HepG2 (cell line): ENCODE data around the gene STH. TPM values are rescaled to one million over a fixed set of nuclear protein-coding genes. Genes with fewer than 3 reads are reported as not detected.

Source experiments
- FOXA1 ChIP-seq, 2 experiments: fragments of 450-650 bp in 1 of 2; sonication (generic) in 1 of 2; formaldehyde crosslinking in 1 of 2; IDR thresholded peaks; 2 replicates each; pipeline versions ENCODE4 v1.4.0 to v1.6.1; 2016 to 2020; ENCODE audit warnings: missing genetic modification reagents in 1 of 2
- HES4 ChIP-seq: sonication (generic); formaldehyde crosslinking; IDR thresholded peaks from 2 replicates; pipeline ENCODE4 v1.9.0; 2021; ENCODE audit warnings: mild to moderate bottlenecking, missing genetic modification reagents, borderline replicate concordance
- HNRNPH1 ChIP-seq: fragments of 200-400 bp; formaldehyde crosslinking; optimal IDR thresholded peaks from 2 replicates; pipeline ENCODE3; 2017; ENCODE audit warnings: mild to moderate bottlenecking, low read depth, low read length
- RELA ChIP-seq: sonication (generic); formaldehyde crosslinking; IDR thresholded peaks from 2 replicates; pipeline ENCODE4 v1.4.0; 2020; ENCODE audit warnings: missing genetic modification reagents
- ZEB1 ChIP-seq: IDR thresholded peaks from 2 replicates; pipeline ENCODE4 v1.6.1; 2012; ENCODE audit warnings: mild to moderate bottlenecking, low read depth, inconsistent platforms; ENCODE audit not compliant: insufficient replicate concordance
- ZNF253 ChIP-seq: sonication (generic); formaldehyde crosslinking; IDR thresholded peaks from 2 replicates; pipeline ENCODE4 v1.8.0; 2022; ENCODE audit warnings: mild to moderate bottlenecking, missing genetic modification reagents, borderline replicate concordance
- ZNF768 ChIP-seq: sonication (generic); formaldehyde crosslinking; IDR thresholded peaks from 2 replicates; pipeline ENCODE4 v1.4.0; 2020; ENCODE audit warnings: missing genetic modification reagents
- ZNF784 ChIP-seq: sonication (generic); formaldehyde crosslinking; IDR thresholded peaks from 2 replicates; pipeline ENCODE4 v1.5.1; 2020; ENCODE audit warnings: missing genetic modification reagents, mild to moderate bottlenecking, borderline replicate concordance
- polyA plus RNA-seq, 8 experiments: library from polyadenylated mRNA; depleted of rRNA in 3 of 8; stranded (reverse) in 7 of 8; unstranded in 1 of 8; fragments of >200 nt; fragmentation: Illumina TruSeq in 4 of 8; extraction: Trizol in 4 of 8; gene quantifications; 2 replicates each; pipeline versions ENCODE4 v1.2.1 to v1.2.3, GENCODE V29; 2011 to 2016; ENCODE audit warnings: low read depth in 4 of 8, missing spikeins in 1 of 8, mixed read lengths in 1 of 8; ENCODE audit not compliant: insufficient read depth in 1 of 8
- total RNA-seq, 5 experiments: library from RNA; depleted of rRNA; stranded (reverse); fragments of >200 nt; fragmentation: Illumina TruSeq; extraction: Trizol; gene quantifications; 2 replicates each; pipeline ENCODE4 v1.2.3, GENCODE V29; 2016; ENCODE audit warnings: low read depth in 1 of 5
- TF ChIP-seq, protein P1 (sequence below): sonication (generic); formaldehyde crosslinking; IDR thresholded peaks from 2 replicates; pipeline ENCODE4 v1.4.0; 2020; ENCODE audit warnings: missing genetic modification reagents, borderline replicate concordance
- TF ChIP-seq, protein P2 (sequence below), 2 experiments: sonication (generic) in 1 of 2; formaldehyde crosslinking in 1 of 2; IDR thresholded peaks; 2 replicates each; pipeline versions ENCODE4 v1.4.0 to v1.6.1; 2016 to 2020; ENCODE audit warnings: borderline replicate concordance in 1 of 2, low read depth in 1 of 2, mild to moderate bottlenecking in 1 of 2, missing genetic modification reagents in 1 of 2
- TF ChIP-seq, protein P3 (sequence below): sonication (generic); formaldehyde crosslinking; IDR thresholded peaks from 2 replicates; pipeline ENCODE4 v1.4.0; 2020; ENCODE audit warnings: missing genetic modification reagents, borderline replicate concordance

STH gene
- total and polyA plus RNA-seq, 2 of the 13 experiments (the other 11 are each of a cell fraction or from before 2014, with no cell fraction given), result not detected

DNA sequence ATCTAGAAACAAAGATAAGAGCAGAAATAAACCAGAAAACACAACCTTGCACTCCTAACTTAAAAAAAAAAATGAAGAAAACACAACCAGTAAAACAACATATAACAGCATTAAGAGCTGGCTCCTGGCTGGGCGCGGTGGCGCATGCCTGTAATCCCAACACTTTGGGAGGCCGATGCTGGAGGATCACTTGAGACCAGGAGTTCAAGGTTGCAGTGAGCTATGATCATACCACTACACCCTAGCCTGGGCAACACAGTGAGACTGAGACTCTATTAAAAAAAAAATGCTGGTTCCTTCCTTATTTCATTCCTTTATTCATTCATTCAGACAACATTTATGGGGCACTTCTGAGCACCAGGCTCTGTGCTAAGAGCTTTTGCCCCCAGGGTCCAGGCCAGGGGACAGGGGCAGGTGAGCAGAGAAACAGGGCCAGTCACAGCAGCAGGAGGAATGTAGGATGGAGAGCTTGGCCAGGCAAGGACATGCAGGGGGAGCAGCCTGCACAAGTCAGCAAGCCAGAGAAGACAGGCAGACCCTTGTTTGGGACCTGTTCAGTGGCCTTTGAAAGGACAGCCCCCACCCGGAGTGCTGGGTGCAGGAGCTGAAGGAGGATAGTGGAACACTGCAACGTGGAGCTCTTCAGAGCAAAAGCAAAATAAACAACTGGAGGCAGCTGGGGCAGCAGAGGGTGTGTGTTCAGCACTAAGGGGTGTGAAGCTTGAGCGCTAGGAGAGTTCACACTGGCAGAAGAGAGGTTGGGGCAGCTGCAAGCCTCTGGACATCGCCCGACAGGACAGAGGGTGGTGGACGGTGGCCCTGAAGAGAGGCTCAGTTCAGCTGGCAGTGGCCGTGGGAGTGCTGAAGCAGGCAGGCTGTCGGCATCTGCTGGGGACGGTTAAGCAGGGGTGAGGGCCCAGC, 2.6 kb downstream of the STH start (continued):
- TF ChIP-seq, protein P1, sequence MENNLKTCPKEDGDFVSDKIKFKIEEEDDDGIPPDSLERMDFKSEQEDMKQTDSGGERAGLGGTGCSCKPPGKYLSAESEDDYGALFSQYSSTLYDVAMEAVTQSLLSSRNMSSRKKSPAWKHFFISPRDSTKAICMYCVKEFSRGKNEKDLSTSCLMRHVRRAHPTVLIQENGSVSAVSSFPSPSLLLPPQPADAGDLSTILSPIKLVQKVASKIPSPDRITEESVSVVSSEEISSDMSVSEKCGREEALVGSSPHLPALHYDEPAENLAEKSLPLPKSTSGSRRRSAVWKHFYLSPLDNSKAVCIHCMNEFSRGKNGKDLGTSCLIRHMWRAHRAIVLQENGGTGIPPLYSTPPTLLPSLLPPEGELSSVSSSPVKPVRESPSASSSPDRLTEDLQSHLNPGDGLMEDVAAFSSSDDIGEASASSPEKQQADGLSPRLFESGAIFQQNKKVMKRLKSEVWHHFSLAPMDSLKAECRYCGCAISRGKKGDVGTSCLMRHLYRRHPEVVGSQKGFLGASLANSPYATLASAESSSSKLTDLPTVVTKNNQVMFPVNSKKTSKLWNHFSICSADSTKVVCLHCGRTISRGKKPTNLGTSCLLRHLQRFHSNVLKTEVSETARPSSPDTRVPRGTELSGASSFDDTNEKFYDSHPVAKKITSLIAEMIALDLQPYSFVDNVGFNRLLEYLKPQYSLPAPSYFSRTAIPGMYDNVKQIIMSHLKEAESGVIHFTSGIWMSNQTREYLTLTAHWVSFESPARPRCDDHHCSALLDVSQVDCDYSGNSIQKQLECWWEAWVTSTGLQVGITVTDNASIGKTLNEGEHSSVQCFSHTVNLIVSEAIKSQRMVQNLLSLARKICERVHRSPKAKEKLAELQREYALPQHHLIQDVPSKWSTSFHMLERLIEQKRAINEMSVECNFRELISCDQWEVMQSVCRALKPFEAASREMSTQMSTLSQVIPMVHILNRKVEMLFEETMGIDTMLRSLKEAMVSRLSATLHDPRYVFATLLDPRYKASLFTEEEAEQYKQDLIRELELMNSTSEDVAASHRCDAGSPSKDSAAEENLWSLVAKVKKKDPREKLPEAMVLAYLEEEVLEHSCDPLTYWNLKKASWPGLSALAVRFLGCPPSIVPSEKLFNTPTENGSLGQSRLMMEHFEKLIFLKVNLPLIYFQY (CRISPR knock-in tag), result no peak
- TF ChIP-seq HES4 (CRISPR knock-in tag) (no peak), HNRNPH1 (no peak), ZEB1 (no peak), FOXA1 (IDR thresholded peaks at IDR 0.05) (no peak), FOXA1 (CRISPR knock-in tag; IDR thresholded peaks at IDR 0.05) (no peak), ZNF784 (no peak), ZNF253 (no peak), RELA (CRISPR knock-in tag) (no peak), ZNF768 (peak; percentile 7; the same call in 1 of the 2 replicates)
- TF ChIP-seq, protein P2, sequence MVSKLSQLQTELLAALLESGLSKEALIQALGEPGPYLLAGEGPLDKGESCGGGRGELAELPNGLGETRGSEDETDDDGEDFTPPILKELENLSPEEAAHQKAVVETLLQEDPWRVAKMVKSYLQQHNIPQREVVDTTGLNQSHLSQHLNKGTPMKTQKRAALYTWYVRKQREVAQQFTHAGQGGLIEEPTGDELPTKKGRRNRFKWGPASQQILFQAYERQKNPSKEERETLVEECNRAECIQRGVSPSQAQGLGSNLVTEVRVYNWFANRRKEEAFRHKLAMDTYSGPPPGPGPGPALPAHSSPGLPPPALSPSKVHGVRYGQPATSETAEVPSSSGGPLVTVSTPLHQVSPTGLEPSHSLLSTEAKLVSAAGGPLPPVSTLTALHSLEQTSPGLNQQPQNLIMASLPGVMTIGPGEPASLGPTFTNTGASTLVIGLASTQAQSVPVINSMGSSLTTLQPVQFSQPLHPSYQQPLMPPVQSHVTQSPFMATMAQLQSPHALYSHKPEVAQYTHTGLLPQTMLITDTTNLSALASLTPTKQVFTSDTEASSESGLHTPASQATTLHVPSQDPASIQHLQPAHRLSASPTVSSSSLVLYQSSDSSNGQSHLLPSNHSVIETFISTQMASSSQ (IDR thresholded peaks at IDR 0.05; ENCODE audit: low read depth), result no peak
- TF ChIP-seq, protein P2 (CRISPR knock-in tag; IDR thresholded peaks at IDR 0.05; ENCODE audit: borderline replicate concordance), result 0 out of 2 replicates have a peak, but pooled peaks have one; percentile 32
- TF ChIP-seq, protein P3, sequence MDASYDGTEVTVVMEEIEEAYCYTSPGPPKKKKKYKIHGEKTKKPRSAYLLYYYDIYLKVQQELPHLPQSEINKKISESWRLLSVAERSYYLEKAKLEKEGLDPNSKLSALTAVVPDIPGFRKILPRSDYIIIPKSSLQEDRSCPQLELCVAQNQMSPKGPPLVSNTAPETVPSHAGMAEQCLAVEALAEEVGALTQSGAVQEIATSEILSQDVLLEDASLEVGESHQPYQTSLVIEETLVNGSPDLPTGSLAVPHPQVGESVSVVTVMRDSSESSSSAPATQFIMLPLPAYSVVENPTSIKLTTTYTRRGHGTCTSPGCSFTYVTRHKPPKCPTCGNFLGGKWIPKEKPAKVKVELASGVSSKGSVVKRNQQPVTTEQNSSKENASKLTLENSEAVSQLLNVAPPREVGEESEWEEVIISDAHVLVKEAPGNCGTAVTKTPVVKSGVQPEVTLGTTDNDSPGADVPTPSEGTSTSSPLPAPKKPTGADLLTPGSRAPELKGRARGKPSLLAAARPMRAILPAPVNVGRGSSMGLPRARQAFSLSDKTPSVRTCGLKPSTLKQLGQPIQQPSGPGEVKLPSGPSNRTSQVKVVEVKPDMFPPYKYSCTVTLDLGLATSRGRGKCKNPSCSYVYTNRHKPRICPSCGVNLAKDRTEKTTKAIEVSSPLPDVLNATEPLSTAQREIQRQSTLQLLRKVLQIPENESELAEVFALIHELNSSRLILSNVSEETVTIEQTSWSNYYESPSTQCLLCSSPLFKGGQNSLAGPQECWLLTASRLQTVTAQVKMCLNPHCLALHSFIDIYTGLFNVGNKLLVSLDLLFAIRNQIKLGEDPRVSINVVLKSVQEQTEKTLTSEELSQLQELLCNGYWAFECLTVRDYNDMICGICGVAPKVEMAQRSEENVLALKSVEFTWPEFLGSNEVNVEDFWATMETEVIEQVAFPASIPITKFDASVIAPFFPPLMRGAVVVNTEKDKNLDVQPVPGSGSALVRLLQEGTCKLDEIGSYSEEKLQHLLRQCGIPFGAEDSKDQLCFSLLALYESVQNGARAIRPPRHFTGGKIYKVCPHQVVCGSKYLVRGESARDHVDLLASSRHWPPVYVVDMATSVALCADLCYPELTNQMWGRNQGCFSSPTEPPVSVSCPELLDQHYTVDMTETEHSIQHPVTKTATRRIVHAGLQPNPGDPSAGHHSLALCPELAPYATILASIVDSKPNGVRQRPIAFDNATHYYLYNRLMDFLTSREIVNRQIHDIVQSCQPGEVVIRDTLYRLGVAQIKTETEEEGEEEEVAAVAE (CRISPR knock-in tag), result no peak
